ENCODE data around the gene MAML3. TPM values are rescaled to one million over a fixed set of nuclear protein-coding genes. Genes with fewer than 3 reads are reported as not detected.

The MAML3 gene
- total and polyA plus RNA-seq, 2 experiments from 2014 or later: 1.7 to 6.5 TPM

DNA sequence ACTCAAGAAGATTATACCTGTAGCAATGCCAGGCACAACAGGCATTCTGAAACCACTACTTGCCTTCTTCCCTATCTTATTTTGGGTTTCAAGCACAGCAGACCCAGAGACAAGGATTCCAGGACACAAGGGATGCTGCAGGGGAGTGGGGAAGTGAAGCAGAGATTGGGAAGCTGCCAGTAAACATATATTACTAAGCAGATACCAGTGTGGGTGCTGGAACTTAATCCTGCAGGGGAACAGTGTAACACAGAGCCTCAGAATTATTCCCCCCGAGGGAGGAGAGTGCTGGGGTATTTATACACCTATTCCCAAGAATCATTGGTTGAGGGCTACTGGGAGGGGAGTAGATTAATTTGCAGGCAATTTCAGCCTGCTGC is 33.3 kb upstream of the MAML3 start:
- Histone ChIP-seq H3K27ac (ENCODE audit: low read depth) (no peak overlapping the region), H3K4me1 (ENCODE audit: insufficient read depth) (no peaks in the 10 kb centered on the region), H2AFZ (no peak overlapping the region), H3K27me3 (ENCODE audit: insufficient read depth) (no peaks in the 10 kb centered on the region), H3K79me2 (replicated peaks; ENCODE audit: insufficient read depth) (no peaks in the 10 kb centered on the region), H4K20me1 (replicated peaks; ENCODE audit: insufficient read depth) (no peaks in the 10 kb centered on the region), H3K9me2 (ENCODE audit: insufficient read depth) (no peaks in the 10 kb centered on the region), H3K4me3 (no peak overlapping the region), H3K4me2 (no peak overlapping the region), H3F3A (replicated peaks; ENCODE audit: low read depth) (no peaks in the 10 kb centered on the region), H3K36me3 (ENCODE audit: insufficient read depth) (no peaks in the 10 kb centered on the region)
- no peak overlapping the region for H3K27ac Mint-ChIP-seq
- no peaks in the 10 kb centered on the region for H3K36me3 Mint-ChIP-seq (ENCODE audit: low read depth)
- no peak overlapping the region for H3K4me3 Mint-ChIP-seq
- DNase-seq (ENCODE audit: low spot score) (no peak), ATAC-seq (no peak)
- TF ChIP-seq EZH2 (IDR thresholded peaks at IDR 0.05; ENCODE audit: low read depth, unreplicated experiment) (no peak), JUNB (IDR thresholded peaks at IDR 0.05; ENCODE audit: unreplicated experiment) (no peak), EZH2phosphoT487 (IDR thresholded peaks at IDR 0.05; ENCODE audit: unreplicated experiment) (no peak), NANOG (IDR thresholded peaks at IDR 0.05; ENCODE audit: borderline replicate concordance) (no peak), ZNF114 (CRISPR knock-in tag; IDR thresholded peaks at IDR 0.05) (no peak), STAT1 (IDR thresholded peaks at IDR 0.05; ENCODE audit: unreplicated experiment) (no peak), CREB1 (CRISPR knock-in tag; IDR thresholded peaks at IDR 0.05; ENCODE audit: low read depth) (no peak), ZNF331 (CRISPR knock-in tag; IDR thresholded peaks at IDR 0.05; ENCODE audit: low read depth) (no peak), POLR2AphosphoS5 (IDR thresholded peaks at IDR 0.05; ENCODE audit: low read depth) (no peak)
- TF ChIP-seq, protein P1, sequence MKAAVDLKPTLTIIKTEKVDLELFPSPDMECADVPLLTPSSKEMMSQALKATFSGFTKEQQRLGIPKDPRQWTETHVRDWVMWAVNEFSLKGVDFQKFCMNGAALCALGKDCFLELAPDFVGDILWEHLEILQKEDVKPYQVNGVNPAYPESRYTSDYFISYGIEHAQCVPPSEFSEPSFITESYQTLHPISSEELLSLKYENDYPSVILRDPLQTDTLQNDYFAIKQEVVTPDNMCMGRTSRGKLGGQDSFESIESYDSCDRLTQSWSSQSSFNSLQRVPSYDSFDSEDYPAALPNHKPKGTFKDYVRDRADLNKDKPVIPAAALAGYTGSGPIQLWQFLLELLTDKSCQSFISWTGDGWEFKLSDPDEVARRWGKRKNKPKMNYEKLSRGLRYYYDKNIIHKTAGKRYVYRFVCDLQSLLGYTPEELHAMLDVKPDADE (IDR thresholded peaks at IDR 0.05): no peak
- TF ChIP-seq, protein P2, sequence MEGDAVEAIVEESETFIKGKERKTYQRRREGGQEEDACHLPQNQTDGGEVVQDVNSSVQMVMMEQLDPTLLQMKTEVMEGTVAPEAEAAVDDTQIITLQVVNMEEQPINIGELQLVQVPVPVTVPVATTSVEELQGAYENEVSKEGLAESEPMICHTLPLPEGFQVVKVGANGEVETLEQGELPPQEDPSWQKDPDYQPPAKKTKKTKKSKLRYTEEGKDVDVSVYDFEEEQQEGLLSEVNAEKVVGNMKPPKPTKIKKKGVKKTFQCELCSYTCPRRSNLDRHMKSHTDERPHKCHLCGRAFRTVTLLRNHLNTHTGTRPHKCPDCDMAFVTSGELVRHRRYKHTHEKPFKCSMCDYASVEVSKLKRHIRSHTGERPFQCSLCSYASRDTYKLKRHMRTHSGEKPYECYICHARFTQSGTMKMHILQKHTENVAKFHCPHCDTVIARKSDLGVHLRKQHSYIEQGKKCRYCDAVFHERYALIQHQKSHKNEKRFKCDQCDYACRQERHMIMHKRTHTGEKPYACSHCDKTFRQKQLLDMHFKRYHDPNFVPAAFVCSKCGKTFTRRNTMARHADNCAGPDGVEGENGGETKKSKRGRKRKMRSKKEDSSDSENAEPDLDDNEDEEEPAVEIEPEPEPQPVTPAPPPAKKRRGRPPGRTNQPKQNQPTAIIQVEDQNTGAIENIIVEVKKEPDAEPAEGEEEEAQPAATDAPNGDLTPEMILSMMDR (conservative IDR thresholded peaks at IDR 0.05; ENCODE audit: low read depth in 2 of 2): no peak
- TF ChIP-seq, protein P3, sequence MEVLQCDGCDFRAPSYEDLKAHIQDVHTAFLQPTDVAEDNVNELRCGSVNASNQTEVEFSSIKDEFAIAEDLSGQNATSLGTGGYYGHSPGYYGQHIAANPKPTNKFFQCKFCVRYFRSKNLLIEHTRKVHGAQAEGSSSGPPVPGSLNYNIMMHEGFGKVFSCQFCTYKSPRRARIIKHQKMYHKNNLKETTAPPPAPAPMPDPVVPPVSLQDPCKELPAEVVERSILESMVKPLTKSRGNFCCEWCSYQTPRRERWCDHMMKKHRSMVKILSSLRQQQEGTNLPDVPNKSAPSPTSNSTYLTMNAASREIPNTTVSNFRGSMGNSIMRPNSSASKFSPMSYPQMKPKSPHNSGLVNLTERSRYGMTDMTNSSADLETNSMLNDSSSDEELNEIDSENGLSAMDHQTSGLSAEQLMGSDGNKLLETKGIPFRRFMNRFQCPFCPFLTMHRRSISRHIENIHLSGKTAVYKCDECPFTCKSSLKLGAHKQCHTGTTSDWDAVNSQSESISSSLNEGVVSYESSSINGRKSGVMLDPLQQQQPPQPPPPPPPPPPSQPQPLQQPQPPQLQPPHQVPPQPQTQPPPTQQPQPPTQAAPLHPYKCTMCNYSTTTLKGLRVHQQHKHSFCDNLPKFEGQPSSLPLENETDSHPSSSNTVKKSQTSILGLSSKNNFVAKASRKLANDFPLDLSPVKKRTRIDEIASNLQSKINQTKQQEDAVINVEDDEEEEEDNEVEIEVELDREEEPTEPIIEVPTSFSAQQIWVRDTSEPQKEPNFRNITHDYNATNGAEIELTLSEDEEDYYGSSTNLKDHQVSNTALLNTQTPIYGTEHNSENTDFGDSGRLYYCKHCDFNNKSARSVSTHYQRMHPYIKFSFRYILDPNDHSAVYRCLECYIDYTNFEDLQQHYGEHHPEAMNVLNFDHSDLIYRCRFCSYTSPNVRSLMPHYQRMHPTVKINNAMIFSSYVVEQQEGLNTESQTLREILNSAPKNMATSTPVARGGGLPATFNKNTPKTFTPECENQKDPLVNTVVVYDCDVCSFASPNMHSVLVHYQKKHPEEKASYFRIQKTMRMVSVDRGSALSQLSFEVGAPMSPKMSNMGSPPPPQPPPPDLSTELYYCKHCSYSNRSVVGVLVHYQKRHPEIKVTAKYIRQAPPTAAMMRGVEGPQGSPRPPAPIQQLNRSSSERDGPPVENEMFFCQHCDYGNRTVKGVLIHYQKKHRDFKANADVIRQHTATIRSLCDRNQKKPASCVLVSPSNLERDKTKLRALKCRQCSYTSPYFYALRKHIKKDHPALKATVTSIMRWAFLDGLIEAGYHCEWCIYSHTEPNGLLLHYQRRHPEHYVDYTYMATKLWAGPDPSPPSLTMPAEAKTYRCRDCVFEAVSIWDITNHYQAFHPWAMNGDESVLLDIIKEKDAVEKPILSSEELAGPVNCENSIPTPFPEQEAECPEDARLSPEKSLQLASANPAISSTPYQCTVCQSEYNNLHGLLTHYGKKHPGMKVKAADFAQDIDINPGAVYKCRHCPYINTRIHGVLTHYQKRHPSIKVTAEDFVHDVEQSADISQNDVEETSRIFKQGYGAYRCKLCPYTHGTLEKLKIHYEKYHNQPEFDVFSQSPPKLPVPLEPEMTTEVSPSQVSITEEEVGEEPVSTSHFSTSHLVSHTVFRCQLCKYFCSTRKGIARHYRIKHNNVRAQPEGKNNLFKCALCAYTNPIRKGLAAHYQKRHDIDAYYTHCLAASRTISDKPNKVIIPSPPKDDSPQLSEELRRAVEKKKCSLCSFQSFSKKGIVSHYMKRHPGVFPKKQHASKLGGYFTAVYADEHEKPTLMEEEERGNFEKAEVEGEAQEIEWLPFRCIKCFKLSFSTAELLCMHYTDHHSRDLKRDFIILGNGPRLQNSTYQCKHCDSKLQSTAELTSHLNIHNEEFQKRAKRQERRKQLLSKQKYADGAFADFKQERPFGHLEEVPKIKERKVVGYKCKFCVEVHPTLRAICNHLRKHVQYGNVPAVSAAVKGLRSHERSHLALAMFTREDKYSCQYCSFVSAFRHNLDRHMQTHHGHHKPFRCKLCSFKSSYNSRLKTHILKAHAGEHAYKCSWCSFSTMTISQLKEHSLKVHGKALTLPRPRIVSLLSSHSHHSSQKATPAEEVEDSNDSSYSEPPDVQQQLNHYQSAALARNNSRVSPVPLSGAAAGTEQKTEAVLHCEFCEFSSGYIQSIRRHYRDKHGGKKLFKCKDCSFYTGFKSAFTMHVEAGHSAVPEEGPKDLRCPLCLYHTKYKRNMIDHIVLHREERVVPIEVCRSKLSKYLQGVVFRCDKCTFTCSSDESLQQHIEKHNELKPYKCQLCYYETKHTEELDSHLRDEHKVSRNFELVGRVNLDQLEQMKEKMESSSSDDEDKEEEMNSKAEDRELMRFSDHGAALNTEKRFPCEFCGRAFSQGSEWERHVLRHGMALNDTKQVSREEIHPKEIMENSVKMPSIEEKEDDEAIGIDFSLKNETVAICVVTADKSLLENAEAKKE (CRISPR knock-in tag; IDR thresholded peaks at IDR 0.05): no peak
- TF ChIP-seq, protein P4, sequence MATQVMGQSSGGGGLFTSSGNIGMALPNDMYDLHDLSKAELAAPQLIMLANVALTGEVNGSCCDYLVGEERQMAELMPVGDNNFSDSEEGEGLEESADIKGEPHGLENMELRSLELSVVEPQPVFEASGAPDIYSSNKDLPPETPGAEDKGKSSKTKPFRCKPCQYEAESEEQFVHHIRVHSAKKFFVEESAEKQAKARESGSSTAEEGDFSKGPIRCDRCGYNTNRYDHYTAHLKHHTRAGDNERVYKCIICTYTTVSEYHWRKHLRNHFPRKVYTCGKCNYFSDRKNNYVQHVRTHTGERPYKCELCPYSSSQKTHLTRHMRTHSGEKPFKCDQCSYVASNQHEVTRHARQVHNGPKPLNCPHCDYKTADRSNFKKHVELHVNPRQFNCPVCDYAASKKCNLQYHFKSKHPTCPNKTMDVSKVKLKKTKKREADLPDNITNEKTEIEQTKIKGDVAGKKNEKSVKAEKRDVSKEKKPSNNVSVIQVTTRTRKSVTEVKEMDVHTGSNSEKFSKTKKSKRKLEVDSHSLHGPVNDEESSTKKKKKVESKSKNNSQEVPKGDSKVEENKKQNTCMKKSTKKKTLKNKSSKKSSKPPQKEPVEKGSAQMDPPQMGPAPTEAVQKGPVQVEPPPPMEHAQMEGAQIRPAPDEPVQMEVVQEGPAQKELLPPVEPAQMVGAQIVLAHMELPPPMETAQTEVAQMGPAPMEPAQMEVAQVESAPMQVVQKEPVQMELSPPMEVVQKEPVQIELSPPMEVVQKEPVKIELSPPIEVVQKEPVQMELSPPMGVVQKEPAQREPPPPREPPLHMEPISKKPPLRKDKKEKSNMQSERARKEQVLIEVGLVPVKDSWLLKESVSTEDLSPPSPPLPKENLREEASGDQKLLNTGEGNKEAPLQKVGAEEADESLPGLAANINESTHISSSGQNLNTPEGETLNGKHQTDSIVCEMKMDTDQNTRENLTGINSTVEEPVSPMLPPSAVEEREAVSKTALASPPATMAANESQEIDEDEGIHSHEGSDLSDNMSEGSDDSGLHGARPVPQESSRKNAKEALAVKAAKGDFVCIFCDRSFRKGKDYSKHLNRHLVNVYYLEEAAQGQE (IDR thresholded peaks at IDR 0.05; ENCODE audit: unreplicated experiment): no peak
- no peaks in the 10 kb centered on the region for H3K9me3 Mint-ChIP-seq
- H3K4me1 Mint-ChIP-seq: no peaks in the 10 kb centered on the region
- no peaks in the 10 kb centered on the region for H3K27me3 Mint-ChIP-seq (ENCODE audit: insufficient read depth, low read depth, poor library complexity)
